GM10248 (cell line): Measurements from ENCODE around the gene PAN2.
"Not testable (repeated sequence)": the region's sequence is repeated elsewhere in the genome, so short reads cannot be mapped to it uniquely, and the experiment has no call there.

Experiments
- CTCF ChIA-PET: fragments of 300-600 bp; sonication (Branson Sonifier 250); formaldehyde crosslinking; extraction: SDS; loops from one replicate; lab custom pipeline; 2021; ENCODE audit warnings: antibody characterized with exemption; lab: Yijun Ruan, JAX
- POLR2A ChIA-PET: fragments of 350-650 bp; sonication (Branson Sonifier 250); formaldehyde crosslinking; extraction: SDS; loops from one replicate; lab custom pipeline; 2020; ENCODE audit warnings: antibody characterized with exemption; lab: Yijun Ruan, JAX
- DNase-seq: peaks from one replicate; pipeline ENCODE4 v3.0.0; 2012; ENCODE audit errors: extremely low spot score
- TF ChIP-seq, protein P1 (sequence below): IDR thresholded peaks from 2 replicates; pipeline ENCODE4 v1.5.1; 2012; ENCODE audit warnings: mild to moderate bottlenecking, low read depth; ENCODE audit errors: extremely low read depth, missing control alignments, control extremely low read depth

PAN2 gene

DNA sequence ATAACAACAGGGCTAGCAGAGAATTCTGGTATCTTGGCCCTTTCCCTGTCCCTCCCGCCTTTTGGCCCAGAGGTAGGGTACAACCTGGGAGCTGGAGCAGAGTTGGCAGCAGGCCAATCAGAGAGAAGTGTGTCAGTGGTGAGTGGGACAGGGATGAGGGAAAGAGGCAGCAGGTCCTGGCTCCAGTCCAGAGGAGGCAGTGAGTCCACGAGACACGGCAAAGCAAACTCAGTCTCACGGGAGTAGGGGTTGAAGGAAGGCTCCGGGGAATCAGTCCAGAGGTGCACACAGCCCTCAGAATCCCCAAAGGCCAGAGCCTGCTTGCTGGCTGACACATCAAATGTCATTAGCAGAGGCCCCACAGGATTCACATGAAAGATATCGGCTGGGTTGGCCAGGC, 7.3 kb downstream of the PAN2 start:
- ChIA-PET CTCF (interaction anchor here (1.2 kb wide), 1 partner anchor 9 kb away, joined by 3 read pairs; no protein-coding TSS in a partner anchor), POLR2A (no interaction called here)
- TF ChIP-seq, protein P1, sequence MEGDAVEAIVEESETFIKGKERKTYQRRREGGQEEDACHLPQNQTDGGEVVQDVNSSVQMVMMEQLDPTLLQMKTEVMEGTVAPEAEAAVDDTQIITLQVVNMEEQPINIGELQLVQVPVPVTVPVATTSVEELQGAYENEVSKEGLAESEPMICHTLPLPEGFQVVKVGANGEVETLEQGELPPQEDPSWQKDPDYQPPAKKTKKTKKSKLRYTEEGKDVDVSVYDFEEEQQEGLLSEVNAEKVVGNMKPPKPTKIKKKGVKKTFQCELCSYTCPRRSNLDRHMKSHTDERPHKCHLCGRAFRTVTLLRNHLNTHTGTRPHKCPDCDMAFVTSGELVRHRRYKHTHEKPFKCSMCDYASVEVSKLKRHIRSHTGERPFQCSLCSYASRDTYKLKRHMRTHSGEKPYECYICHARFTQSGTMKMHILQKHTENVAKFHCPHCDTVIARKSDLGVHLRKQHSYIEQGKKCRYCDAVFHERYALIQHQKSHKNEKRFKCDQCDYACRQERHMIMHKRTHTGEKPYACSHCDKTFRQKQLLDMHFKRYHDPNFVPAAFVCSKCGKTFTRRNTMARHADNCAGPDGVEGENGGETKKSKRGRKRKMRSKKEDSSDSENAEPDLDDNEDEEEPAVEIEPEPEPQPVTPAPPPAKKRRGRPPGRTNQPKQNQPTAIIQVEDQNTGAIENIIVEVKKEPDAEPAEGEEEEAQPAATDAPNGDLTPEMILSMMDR: no peak
- no peak for DNase-seq

DNA sequence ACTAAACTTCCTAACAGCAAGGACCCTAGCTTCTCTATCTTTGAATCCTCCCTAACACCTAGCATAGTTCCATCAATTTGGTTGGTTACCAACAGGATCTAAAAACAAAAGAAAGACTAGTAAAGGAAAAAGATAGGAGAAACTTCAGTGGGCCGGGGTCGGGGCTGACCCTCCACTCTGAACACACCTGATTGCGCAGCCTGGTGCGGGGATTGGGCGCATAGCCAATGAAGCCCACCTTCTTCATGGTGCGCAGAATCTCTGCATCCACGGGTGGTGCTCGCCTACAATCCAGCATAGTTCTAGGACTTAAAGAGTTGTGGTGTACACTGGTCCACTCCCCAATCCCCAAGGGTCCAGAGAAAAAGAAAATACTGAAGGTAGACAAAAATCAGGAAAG, 7.7 kb downstream of the PAN2 start:
- TF ChIP-seq, protein P1: no peak
- POLR2A ChIA-PET: interaction anchor here (1.1 kb wide), 1 partner anchor 10 kb away, joined by 3 read pairs; the partner anchor contains the start of gene CNPY2
- CTCF ChIA-PET: interaction anchor here (0.8 to 1.2 kb wide), 2 partner anchors 8 to 9 kb away, joined by 3 read pairs; no protein-coding TSS in a partner anchor
- no peak for DNase-seq

DNA sequence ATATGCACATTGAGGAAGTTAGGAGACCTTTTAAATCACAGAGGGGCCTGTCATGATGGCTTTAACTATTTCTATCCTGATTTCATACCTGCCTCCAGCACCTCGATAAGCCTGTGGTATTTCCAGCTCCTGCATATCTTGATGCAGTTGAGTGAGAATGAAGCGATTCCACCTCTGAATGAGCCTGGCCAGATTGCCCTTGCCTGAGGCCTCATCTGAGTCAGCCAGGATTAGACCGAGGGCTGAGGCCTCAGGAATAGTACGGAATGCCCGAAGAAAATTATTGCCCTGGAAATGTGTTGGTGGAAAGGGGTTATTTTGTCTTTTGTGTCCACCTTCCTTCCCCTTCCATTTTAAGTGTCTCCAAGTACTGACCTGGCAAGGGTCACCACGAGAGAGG, 9.6 kb downstream of the PAN2 start:
- POLR2A ChIA-PET: interaction anchor here (0.5 kb wide), 1 partner anchor 31 kb away, joined by 10 read pairs; no protein-coding TSS in a partner anchor
- CTCF ChIA-PET: interaction anchor here (1.2 to 1.3 kb wide), 2 partner anchors 57 to 66 kb away, joined by 3 to 4 read pairs; partner anchors contain the start of gene ANKRD52
- DNase-seq: no peak
- TF ChIP-seq, protein P1: no peak

DNA sequence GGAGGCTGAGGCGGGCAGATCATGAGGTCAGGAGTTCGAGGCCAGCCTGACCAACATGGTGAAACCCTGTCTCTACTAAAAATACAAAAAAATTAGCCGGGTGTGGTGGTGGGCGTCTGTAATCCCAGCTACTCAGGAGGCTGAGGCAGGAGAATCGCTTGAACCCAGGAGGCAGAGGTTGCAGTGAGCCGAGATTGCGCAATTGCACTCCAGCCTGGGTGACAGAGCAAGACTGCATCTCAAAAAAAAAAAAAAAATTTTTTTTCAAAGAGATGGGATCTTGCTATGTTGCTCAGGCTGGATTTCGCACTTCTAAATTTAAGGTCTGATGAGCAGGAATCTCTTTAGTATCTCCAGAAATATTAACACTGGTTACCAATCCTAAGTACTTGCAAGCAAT, 12.2 kb downstream of the PAN2 start:
- POLR2A ChIA-PET: interaction anchor here (0.7 kb wide), 1 partner anchor 15 kb away, joined by 8 read pairs; no protein-coding TSS in a partner anchor
- DNase-seq: not testable (repeated sequence)
- CTCF ChIA-PET: interaction anchor here (1.8 kb wide), 1 partner anchor 11 kb away, joined by 8 read pairs; the partner anchor contains the start of gene PAN2

DNA sequence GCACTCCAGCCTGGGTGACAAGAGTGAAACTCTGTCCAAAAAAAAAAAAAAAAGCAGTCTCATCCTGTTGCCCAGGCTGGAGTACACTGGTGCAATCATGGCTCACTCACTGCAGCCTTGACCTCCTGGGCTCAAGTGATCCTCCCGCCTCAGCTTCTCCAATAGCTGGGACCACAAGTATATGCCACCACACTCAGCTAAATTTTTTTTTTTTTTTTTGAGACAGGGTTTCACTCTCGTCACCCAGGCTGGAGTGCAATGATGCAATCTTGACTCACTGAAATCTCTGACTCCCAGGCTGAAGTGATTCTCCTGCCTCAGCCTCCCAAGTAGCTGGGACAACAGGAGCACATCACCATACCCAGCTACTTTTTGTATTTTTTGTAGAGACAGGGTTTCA, 12.8 kb downstream of the PAN2 start:
- TF ChIP-seq, protein P1: no peak
- no peak for DNase-seq
- CTCF ChIA-PET: interaction anchor here (1.2 to 1.8 kb wide), 3 partner anchors 12 to 138 kb away, joined by 3 to 8 read pairs (median 3); partner anchors contain the start of gene PAN2
- POLR2A ChIA-PET: interaction anchor here (0.7 kb wide), 1 partner anchor 15 kb away, joined by 8 read pairs; no protein-coding TSS in a partner anchor

DNA sequence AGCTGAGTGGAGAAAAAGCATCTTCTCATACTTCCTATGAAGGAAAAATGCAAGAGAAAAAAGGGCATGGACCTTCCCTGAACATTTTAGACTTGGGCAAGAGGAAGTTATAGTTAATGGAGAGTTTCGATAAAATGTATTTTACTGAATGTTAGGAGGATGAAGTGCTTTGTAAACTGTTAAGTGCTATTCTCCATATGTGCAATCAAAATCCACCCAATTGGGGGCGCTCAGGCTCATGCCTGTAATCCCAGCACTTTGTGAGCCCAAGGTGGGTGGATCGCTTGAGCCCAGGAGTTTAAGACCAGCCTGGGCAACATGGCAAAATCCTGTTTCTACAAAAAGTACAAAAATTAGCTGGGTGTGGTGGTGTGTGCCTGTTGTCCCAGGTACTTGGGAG, 16.1 kb downstream of the PAN2 start:
- CTCF ChIA-PET: interaction anchor here (1.2 to 3.6 kb wide), 5 partner anchors 8 to 146 kb away, joined by 3 to 25 read pairs (median 3); no protein-coding TSS in a partner anchor
- POLR2A ChIA-PET: no interaction called here

More for the DNA sequence above, 16.1 kb downstream of the PAN2 start:
- TF ChIP-seq, protein P1: no peak
- DNase-seq: no peak
